OCI-LY1 (cell line): ENCODE results near the gene SYCE3.

Experiments
- CTCF ChIP-seq: fragments of 200-600 bp; sonication (generic), shearing (Covaris generic); IDR thresholded peaks from 2 replicates; pipeline ENCODE4 v1.5.1; 2017; ENCODE audit warnings: mild to moderate bottlenecking, antibody characterized with exemption, low read length, moderate library complexity, mixed read lengths
- EZH2 ChIP-seq: fragments of 200-600 bp; sonication (generic), shearing (Covaris generic); IDR thresholded peaks from 2 replicates; pipeline ENCODE4 v1.8.0; 2017; ENCODE audit warnings: borderline replicate concordance, mixed run types, mild to moderate bottlenecking, antibody characterized with exemption, low read length, moderate library complexity, mixed read lengths

GRCh38 chr22:50531546-50531961 is 31.2 kb downstream of the SYCE3 start:
- TF ChIP-seq CTCF (no peak), EZH2 (no peak)
